HL-60/S4 treated with phorbol 12-myristate 13-acetate at 8.2 ng/mL for 4 days and 3 days (cell line): ENCODE results near the gene PCDHGA1.
"Not testable (repeated sequence)": the region's sequence is repeated elsewhere in the genome, so short reads cannot be mapped to it uniquely, and the experiment has no call there.

Source experiments
- in situ Hi-C: fragments of 300-500 bp; cut with MboI; formaldehyde crosslinking; loops from 2 replicates; pipeline ENCODE4 v1.15.0; 2022; ENCODE audit warnings: low sequenced_read_pairs

PCDHGA1 gene

DNA sequence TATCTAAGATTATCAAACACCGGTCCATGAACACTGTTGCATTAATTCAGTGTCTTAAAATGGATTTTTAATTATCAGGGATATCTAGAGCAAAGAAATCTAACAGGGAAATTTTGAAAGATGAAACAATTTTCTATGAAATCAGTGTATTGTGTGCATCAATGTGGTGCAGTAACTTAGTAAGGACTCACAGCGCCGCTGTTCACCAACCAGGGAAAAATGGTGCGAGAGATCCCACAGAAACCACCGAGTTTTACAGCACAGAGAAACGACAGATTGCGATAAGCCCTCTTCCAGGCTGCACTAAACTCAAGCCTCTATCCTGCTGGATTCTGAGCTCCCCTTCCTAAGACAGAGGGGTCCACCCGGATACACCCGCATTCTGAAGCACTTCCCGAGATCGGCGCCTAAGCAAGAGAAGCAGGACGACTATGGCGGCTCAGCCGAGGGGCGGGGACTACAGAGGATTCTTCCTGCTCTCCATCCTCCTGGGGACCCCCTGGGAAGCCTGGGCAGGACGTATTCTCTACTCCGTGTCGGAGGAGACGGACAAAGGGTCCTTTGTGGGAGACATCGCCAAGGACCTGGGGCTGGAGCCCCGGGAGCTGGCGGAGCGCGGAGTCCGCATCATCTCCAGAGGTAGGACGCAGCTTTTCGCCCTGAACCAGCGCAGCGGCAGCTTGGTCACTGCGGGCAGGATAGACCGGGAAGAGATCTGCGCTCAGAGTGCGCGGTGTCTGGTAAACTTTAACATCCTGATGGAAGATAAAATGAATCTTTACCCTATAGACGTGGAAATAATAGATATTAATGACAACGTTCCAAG lies 52.4 kb downstream of the PCDHGA1 start, which contains the start of gene PCDHGA7:
TSS of gene PCDHGA7 (plus strand) at position 274 of the 826 bp plus-strand sequence. CDS start at position 432, 158 bp downstream.
- in situ Hi-C loops = no loop called here

DNA sequence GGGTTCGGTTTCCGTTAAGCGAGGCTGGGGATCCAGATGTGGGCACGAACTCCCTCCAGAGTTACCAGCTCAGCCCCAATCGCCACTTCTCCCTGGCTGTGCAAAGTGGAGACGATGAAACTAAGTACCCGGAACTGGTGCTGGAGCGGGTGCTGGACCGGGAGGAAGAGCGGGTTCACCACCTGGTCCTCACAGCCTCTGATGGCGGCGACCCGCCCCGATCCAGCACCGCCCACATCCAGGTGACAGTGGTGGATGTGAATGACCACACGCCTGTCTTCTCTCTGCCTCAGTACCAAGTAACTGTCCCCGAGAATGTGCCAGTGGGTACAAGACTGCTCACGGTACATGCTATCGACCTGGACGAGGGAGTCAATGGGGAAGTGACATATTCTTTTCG lies 53.0 kb downstream of the PCDHGA1 start:
- in situ Hi-C loops = no loop called here

DNA sequence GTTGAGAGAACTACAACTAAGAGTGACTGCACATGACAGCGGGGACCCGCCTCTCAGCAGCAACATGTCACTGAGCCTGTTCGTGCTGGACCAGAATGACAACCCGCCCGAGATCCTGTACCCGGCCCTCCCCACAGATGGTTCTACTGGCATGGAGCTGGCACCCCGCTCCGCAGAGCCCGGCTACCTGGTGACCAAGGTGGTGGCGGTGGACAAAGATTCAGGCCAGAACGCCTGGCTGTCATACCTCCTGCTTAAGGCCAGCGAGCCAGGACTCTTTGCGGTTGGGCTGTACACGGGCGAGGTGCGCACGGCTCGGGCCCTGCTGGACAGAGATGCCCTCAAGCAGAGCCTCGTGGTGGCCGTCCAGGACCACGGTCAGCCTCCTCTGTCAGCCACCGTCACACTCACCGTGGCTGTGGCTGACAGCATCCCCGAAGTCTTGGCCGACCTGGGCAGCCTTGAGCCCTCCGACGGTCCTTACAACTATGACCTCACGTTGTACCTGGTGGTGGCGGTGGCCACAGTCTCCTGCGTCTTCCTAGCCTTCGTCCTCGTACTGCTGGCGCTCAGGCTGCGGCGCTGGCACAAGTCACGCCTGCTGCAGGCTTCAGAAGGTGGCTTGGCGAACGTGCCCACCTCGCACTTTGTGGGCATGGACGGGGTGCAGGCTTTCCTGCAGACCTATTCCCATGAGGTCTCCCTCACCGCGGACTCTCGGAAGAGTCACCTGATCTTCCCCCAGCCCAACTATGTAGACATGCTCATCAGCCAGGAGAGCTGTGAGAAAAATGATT lies 54.4 kb downstream of the PCDHGA1 start:
- in situ Hi-C loops = no loop called here

DNA sequence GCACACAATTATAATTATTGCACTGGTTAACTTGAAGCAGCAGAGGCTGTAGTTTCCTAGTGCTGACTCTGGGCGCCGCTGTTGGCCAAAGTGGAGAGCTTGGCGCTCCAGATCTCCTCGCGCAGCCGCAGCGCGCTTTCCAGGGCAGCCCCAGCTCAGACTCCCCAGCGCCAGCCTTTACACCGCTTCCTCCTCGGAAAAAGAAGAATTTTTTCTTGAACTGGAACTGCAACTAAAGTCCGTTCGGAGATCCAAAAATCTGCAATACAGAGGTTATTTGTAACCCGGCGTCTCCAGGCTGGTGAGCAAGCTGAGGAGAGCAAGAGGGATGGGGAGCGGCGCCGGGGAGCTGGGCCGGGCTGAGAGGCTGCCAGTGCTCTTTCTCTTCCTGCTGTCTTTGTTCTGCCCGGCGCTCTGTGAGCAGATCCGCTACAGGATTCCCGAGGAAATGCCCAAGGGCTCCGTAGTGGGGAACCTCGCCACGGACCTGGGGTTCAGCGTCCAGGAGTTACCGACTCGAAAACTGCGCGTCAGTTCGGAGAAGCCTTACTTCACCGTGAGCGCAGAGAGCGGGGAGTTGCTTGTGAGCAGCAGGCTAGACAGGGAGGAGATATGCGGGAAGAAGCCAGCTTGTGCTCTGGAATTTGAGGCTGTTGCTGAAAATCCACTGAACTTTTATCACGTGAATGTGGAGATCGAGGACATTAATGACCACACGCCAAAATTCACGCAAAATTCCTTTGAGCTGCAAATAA lies 57.4 kb downstream of the PCDHGA1 start, which contains the start of gene PCDHGB4:
TSS of gene PCDHGB4 (plus strand) at position 142 of the 755 bp plus-strand sequence. CDS start at position 329, 187 bp downstream.
- in situ Hi-C loops = not testable (repeated sequence)

DNA sequence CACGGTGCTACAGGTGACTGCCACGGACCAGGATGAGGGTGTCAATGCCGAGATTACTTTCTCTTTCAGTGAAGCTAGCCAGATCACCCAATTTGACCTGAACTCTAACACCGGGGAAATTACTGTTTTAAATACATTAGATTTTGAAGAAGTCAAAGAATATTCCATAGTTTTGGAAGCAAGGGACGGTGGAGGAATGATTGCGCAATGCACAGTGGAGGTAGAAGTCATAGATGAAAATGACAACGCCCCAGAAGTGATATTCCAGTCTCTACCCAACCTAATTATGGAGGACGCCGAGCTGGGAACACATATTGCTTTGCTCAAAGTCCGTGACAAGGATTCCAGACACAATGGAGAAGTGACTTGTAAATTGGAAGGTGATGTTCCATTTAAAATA lies 58.3 kb downstream of the PCDHGA1 start:
- in situ Hi-C loops = no loop called here

DNA sequence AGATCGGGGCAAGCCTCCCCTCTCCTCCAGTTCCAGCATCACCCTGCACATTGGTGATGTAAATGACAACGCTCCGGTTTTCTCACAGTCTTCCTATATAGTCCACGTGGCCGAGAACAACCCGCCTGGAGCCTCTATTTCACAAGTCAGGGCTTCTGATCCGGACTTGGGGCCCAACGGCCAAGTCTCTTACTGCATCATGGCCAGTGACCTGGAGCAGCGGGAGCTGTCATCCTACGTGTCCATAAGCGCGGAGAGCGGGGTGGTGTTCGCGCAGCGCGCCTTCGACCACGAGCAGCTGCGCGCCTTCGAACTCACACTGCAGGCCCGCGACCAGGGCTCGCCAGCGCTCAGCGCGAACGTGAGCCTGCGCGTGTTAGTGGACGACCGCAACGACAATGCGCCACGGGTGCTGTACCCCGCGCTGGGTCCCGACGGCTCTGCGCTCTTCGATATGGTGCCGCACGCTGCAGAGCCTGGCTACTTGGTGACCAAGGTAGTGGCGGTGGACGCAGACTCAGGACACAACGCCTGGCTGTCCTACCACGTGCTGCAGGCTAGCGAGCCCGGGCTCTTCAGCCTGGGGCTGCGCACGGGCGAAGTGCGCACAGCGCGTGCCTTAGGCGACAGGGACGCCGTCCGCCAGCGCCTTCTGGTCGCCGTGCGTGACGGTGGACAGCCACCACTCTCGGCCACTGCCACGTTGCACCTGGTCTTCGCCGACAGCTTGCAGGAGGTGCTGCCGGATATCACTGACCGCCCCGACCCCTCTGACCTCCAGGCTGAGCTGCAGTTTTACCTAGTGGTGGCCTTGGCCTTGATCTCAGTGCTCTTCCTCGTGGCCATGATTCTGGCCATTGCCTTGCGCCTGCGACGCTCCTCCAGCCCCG lies 59.1 kb downstream of the PCDHGA1 start:
- in situ Hi-C loops = no loop called here

DNA sequence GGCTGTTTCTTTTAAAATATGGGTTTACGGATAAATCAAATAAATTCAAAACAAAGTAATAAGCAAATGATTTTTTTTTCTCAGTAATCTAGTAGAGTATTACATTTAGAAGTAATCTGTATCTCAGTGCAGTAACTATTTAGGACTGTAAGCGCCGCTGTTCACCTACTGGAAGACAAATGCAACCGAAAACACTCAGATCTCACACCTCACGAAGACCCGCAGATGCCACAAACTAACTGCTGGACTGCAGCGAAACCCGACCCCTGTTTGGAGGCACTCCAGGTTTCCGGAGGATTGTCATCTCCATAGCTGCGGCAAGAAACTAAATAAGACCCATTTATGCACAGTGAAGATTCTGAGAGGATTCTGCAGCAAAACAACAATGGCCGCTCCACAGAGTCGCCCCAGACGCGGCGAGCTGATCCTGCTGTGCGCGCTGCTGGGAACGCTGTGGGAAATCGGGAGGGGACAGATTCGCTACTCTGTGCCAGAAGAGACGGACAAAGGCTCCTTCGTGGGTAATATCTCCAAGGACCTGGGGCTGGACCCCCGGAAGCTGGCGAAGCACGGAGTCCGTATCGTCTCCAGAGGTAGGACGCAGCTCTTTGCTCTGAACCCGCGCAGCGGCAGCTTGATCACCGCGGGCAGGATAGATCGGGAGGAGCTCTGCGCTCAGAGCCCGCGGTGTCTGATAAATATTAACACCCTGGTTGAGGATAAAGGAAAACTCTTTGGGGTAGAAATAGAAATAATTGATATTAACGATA lies 62.3 kb downstream of the PCDHGA1 start, which contains the start of gene PCDHGA8:
TSS of gene PCDHGA8 (plus strand) at position 205 of the 770 bp plus-strand sequence. CDS start at position 386, 181 bp downstream.
- in situ Hi-C loops = no loop called here

DNA sequence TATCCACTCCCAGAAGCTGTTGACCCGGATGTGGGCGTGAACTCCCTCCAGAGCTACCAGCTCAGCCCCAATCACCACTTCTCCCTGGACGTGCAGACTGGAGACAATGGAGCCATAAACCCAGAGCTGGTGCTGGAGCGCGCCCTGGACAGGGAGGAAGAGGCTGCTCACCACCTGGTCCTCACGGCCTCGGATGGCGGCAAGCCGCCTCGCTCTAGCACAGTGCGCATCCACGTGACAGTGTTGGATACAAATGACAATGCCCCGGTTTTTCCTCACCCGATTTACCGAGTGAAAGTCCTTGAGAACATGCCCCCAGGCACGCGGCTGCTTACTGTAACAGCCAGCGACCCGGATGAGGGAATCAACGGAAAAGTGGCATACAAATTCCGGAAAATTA lies 63.0 kb downstream of the PCDHGA1 start:
- in situ Hi-C loops = no loop called here

DNA sequence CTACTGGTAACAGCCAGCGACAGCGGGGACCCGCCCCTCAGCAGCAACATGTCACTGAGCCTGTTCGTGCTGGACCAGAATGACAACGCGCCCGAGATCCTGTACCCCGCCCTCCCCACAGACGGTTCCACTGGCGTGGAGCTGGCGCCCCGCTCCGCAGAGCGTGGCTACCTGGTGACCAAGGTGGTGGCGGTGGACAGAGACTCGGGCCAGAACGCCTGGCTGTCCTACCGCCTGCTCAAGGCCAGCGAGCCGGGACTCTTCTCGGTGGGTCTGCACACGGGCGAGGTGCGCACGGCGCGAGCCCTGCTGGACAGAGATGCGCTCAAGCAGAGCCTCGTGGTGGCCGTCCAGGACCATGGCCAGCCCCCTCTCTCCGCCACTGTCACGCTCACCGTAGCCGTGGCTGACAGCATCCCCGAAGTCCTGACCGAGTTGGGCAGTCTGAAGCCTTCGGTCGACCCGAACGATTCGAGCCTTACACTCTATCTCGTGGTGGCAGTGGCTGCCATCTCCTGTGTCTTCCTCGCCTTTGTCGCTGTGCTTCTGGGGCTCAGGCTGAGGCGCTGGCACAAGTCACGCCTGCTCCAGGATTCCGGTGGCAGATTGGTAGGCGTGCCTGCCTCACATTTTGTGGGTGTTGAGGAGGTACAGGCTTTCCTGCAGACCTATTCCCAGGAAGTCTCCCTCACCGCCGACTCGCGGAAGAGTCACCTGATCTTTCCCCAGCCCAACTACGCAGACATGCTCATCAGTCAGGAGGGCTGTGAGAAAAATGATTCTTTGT lies 64.3 kb downstream of the PCDHGA1 start:
- in situ Hi-C loops = not testable (repeated sequence)

DNA sequence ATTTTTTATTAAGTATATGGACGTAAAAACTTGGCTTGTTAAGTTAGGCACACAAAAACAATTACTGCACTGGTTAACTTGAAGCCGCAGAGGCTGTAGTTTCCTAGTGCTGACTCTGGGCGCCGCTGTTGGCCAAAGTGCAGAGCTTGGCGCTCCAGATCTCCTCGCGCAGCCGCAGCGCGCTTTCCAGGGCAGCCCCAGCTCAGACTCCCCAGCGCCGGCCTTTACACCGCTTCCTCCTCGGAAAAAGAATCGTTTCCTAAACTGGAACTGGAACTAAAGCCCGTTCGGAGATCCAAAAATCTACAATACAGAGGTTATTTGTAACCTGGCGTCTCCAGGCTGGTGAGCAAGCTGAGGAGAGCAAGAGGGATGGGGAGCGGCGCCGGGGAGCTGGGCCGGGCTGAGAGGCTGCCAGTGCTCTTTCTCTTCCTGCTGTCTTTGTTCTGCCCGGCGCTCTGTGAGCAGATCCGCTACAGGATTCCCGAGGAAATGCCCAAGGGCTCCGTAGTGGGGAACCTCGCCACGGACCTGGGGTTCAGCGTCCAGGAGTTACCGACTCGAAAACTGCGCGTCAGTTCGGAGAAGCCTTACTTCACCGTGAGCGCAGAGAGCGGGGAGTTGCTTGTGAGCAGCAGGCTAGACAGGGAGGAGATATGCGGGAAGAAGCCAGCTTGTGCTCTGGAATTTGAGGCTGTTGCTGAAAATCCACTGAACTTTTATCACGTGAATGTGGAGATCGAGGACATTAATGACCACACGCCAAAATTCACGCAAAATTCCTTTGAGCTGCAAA lies 67.6 kb downstream of the PCDHGA1 start, which contains the start of gene PCDHGB5:
TSS of gene PCDHGB5 (plus strand) at position 192 of the 796 bp plus-strand sequence. CDS start at position 373, 181 bp downstream.
- in situ Hi-C loops = not testable (repeated sequence)

DNA sequence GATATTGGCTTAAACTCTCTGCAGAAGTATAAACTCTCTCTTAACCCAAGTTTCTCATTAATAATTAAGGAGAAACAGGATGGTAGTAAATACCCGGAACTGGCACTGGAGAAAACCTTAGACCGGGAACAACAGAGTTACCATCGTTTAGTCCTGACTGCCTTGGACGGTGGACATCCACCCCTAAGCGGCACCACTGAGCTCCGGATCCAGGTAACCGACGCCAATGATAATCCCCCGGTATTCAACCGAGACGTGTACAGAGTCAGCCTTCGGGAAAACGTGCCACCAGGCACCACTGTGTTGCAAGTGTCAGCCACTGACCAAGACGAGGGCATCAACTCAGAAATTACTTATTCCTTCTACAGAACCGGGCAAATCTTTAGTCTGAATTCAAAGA lies 68.3 kb downstream of the PCDHGA1 start:
- in situ Hi-C loops = no loop called here

DNA sequence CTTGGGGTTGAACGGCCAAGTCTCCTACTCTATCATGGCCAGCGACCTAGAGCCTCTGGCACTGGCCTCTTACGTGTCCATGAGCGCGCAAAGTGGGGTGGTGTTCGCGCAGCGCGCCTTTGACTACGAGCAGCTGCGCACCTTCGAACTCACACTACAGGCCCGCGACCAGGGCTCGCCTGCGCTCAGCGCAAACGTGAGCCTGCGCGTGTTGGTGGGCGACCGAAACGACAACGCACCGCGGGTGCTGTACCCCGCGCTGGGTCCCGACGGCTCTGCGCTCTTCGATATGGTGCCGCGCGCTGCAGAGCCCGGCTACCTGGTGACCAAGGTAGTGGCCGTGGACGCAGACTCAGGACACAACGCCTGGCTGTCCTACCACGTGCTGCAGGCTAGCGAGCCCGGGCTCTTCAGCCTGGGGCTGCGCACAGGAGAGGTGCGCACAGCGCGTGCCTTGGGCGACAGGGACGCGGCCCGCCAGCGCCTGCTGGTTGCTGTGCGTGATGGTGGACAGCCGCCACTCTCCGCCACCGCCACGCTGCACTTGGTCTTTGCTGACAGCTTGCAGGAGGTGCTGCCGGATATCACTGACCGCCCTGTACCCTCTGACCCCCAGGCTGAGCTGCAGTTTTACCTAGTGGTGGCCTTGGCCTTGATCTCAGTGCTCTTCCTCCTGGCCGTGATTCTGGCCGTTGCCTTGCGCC lies 69.4 kb downstream of the PCDHGA1 start:
- in situ Hi-C loops = no loop called here

DNA sequence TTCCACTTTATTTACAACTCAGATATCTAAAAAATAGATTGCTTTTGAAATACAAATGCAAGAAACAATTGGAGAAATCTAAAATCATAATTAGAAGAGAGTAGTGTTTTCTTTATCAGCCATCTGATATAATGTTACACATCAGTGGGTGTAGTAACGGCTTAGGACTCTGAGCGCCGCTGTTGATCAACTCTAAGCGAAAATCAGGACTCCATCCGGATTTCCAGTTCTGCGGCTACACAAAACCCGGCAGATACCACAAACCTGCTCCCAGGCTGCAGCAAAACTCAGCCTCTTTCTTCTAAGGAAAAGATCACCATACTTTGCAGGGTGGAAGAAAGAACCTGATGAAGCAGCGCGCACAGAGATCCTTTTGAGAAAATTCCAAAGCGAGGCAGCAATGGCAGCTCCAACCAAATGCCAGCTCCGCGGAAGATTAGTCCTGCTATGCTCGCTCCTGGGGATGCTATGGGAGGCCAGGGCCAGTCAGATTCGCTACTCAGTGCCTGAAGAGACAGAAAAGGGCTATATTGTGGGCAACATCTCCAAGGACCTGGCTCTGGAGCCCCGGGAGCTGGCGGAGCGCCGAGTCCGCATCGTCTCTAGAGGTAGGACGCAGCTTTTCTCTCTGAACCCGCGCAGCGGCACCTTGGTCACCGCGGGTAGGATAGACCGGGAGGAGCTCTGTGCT lies 72.4 kb downstream of the PCDHGA1 start, which contains the start of gene PCDHGA9:
TSS of gene PCDHGA9 (plus strand) at position 226 of the 691 bp plus-strand sequence. CDS start at position 401, 175 bp downstream.
- in situ Hi-C loops = no loop called here

DNA sequence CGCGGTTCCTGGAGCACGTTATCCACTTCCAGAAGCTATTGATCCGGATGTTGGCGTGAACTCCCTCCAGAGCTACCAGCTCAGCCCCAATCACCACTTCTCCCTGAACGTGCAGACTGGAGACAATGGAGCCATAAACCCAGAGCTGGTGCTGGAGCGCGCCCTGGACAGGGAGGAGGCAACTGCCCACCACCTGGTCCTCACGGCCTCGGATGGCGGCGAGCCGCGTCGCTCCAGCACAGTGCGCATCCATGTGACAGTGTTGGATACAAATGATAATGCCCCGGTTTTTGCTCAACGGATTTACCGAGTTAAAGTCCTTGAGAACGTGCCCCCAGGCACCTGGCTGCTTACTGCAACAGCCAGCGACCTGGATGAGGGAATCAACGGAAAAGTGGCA lies 73.1 kb downstream of the PCDHGA1 start:
- in situ Hi-C loops = no loop called here

DNA sequence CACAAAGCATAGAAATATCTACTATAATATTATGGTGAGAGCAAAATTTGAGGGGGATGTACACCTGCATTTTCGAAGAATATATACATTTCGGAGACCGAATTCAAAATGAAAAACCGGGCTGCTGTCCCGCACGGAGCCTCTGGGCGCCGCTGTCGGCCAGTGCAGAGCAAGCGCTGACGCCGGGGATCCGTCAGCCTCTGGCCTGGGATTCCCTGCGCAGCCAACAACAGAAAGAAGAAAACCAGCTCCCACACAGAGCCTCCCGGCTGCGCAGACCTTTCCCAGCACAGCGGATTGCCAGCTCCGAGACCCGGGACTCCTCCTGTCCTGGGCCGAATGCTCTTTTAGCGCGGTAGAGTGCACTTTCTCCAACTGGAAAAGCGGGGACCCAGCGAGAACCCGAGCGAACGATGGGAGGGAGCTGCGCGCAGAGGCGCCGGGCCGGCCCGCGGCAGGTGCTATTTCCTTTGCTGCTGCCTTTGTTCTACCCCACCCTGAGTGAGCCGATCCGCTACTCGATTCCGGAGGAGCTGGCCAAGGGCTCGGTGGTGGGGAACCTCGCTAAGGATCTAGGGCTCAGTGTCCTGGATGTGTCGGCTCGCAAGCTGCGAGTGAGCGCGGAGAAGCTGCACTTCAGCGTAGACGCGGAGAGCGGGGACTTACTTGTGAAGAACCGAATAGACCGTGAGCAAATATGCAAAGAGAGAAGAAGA lies 77.6 kb downstream of the PCDHGA1 start, which contains the start of gene PCDHGB6:
TSS of gene PCDHGB6 (plus strand) at position 232 of the 716 bp plus-strand sequence. CDS start at position 414, 182 bp downstream.
- in situ Hi-C loops = not testable (repeated sequence)
